NCI-H146 (cell line): ENCODE measurements around the gene TBC1D16.
A peak's percentile ranks its signal among the peaks of the same experiment; 100 is the strongest.

Experiments
- DNase-seq: peaks from one replicate; lab custom pipeline; 2025; lab: John Stamatoyannopoulos, UW

Gene TBC1D16

DNA sequence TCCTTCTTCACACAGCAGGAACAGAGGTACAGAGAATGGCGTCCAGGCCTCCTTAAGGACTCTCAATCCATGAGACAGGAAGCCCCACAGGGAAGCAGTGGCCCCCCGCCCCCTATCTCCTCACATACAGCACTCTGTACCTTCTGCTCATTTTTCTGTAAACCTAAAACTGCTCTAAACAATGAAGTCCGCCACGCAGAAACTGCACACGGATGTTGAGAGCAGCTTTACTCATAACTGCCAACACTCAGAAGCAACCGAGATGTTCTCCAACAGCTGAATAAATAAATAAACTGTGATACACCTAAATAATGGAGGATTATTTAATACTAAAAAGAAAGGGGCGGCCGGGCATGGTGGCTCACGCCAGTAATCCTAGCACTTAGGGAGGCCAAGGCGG, 9.9 kb downstream of the TBC1D16 start:
- no peak for DNase-seq

DNA sequence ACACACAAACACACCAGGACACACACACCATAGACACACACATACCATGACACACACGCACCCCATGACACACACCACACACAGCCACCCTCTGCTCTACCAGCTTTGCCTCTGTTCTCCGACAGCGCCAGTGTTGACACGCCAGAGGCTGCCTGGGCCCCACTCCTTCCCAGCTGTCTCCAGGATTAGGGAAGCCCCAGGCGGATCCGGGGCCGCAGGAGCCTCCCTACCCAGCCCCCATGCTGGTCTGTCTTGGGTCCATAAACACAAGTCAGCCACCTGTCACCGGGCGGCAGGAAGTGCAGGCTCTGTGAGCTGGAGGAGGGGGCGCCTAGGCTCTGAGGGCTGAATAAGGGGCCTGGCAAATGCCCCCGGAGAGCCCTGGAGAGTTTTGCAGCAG, 10.5 kb downstream of the TBC1D16 start:
- peak; percentile 89 for DNase-seq

DNA sequence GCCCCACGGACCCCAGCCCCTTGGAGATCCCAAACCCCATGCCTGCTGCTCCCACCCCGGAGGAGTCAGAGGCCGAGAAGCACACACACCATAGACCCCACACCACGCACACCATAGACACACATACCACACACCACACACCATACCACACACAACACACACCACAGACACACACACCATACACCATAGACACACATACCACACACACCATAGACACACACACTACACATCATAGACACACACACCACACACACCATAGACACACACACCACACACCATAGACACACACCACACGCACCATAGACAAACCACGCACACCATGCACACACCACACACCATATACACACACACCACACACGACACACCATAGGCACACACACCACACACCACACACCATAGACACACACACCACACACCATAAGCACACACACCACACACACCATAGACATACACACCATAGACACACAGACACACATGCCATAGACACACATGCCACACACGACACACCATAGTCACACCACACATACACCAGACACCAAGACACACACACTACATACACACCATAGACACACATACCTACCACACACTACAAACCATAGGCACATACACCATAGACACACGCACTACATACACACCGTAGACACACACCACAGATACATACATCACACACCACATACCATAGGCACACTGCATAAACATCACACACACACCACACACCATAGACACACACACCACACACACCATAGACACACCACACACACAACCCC, 11.3 kb downstream of the TBC1D16 start:
- DNase-seq = no peak

DNA sequence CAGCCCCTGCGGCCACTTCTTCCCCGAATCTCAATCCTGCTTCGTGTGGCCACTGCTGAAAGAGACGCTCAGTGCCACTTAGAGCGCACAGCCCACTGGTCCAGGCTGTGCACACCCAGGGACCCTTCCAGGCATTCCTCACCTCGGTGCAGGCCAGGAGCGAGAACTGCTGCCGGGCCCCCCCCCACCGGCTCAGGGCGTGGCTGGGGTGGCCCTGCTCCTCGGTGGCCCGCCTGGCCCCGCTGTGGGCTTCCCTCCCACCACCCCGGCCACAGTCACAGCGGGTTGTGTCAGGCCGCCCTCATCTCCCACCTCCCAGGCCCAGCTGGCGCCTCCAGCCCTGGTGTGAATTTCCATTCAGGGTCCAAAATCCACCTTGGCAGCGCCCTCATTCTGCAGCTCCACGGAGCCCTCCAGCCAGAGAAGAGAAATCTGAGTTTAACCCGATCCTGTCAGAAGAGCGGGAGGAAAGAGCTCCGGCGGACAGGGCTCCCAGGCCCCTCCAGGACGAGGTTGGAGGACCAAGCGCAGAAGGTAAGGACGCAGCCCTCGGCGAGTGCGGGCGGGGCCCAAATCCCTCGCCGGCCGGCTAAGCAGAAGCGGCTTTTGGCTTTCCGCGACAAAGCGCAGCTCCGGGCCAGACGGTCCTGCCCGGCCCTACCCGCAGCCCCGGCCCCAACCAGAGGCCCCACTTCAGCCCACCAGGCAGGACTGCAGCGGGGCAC, 12.0 kb downstream of the TBC1D16 start:
- no peak for DNase-seq

DNA sequence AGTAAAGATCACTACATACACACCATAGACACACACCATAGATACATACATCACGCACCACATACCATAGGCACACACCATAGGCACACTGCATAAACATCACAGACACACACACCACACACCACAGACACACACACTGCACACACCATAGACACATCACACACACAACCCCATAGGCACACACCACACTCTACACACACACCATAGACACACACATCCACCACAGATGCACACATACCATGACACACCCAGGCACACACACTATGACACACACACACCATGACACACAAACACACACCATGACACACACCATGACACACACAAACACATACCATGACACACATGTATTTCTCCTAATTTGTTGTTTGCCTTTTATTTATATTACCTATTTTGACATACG, 14.1 kb downstream of the TBC1D16 start:
- DNase-seq = no peak

DNA sequence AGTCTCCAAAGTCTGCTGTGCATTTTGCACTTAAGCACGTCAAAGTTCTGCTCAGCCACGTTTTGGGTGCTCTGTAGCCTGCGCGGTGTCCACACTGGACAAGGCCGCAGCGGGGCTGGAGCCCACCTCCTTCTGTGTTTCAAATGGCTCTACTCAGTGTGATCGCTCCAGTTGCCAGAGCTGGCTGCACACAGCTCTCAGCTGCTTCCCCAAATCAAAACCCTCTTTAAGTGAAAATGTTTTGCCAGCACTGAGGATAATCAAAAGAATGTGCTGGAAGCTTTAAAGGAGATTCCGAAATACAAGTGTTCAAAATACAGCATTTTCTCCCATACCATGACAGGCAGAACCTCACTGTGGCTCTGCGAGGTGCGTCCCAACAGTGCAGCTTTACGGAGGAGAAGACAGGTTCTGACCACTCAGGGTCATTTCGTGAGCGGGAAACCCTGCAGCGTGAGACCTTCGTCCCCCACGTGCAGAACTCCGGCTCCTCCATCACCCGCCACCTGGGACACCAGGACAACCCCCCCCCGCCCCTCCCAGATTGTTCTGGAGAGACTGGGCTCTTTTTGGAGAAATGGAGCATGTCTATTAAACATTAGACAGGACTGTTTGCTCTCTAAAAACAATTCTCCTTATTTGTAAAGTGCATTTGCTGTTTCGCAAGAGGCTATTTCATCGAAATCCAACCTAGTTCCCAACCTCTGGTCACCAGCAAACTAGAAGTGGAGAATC, 16.6 kb downstream of the TBC1D16 start:
- no peak for DNase-seq

DNA sequence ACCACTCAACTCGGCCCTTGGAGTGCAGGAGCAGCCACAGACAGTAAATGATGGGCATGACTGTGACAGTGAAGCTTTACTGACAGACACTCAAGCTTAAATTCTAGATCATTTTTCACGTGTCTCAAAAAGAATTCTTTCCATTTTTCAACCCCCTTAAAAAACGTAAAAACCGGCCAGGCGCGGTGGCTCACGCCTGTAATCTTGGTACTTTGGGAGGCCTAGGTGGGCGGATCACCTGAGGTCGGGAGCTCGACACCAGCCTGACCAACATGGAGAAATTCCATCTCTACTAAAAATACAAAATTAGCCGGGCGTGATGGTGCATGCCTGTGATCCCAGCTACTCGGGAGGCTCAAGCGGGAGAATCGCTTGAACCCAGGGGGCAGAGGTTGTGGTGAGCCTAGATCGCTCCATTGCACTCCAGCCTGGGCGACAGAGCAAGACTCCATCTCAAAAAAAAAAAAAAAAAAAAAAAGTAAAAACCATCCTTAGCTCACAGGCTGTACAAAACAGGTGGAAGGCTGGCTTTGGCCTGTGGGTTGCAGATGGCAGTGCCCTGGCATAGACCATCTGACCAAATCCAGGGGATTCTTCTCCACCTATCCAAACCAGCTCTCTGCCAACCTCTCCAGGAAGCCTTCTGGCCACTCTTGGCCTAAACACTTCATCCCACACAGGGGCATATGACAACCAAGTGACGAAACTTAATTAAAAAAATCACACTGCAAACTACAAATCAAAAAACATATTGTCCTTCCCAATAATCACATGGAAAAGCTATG, 18.3 kb downstream of the TBC1D16 start:
- no peak for DNase-seq

DNA sequence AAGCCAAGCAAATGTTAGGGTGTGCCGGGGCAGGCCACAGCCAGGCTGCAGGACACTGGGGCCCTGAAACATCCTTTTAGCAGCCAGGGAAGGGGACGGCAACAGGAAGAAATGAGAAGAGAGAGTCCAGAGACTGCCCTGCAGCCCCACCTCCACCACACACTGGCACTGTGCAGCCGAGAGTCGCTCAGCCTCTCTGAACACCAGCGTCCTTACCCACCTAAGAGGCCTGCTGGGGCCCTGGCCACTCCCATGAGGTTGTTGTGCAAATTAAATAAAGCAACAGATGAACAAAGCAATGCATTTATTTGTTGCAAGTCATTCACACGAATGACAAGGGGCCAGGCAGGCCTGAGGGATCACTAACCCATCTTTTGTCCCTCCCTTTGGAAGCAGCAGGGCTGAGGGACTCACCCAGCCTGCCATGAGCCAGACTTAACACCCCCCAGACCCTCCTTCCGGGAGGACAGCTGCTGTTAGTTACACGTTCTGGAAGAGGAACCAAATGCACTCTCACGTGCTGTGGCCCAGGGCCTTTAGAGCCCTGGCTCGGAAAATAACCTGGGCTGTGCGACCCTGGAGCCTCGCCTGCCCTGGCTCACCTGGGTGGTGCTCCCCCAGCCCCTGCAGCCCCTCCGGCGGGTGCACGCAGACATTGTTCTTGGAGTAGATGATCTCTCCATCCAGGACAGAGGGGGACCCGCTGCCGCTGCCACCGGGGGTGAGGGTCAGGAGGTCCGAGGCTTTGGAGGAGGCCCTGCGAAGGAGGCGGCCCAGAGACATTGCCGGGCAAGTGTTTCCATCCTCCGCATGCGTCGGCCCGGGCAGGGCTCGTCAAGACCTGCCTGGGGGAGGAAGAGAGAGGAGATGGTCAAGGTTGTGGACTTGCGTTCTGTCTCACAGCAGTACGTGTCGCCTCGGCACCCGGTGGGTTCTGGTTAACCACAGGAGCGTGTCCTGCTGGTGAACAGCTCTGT, 22.6 kb downstream of the TBC1D16 start:
- DNase-seq = no peak

DNA sequence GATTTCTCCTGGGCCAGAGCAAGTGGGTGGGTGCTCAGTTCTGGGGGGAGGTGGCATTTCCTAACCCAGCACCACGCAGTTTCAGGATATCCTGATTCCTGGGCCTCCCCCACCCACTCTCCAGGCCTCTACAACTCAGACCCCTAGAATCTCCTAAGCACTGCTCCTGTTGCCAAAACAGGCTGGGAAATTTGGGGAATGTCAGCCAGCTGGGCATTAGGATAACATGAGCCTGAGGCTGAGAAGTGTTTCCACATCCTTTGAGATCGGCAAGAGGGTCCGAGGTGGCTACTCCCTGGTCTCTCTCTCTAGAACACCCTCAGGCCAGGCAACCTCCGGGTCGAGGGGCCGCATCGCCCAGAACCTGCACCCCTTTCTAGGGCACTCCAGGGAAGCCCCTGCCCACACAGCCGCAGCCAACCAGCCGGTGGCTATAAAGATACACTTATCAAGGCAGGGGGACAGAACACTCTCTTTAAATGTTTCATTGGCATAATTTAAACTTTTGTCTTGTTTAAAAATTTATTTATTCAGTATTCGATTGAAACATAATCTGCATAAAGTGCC, 23.6 kb downstream of the TBC1D16 start:
- no peak for DNase-seq

DNA sequence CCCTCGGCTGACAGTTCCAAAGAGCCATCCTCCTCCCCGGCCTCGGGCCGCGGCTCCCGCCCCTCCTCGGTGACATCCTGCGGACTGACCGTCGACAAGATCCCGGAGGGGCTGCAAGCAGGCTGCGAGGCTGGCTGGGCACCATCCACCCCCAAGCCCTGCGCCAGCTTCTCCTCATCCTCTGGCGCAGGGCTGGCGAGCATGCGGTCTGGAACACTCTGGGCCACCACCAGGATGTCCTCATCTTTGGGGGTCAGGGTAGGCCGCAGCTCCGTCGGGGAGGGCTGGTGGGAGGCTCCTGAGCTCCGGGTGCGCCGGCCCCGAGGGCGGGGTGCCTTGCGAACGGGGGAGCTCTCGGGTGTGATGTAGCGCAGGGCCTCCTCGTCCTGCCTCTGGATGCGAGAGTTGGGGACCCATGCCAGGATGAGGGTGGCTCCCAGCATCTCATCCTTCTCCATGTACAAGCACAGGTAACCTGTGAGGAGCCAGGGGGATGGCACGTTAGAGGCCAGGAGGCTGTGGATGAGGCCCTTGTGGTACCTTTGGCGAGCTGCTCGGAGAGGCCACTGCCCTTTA, 25.3 kb downstream of the TBC1D16 start:
- DNase-seq = no peak

DNA sequence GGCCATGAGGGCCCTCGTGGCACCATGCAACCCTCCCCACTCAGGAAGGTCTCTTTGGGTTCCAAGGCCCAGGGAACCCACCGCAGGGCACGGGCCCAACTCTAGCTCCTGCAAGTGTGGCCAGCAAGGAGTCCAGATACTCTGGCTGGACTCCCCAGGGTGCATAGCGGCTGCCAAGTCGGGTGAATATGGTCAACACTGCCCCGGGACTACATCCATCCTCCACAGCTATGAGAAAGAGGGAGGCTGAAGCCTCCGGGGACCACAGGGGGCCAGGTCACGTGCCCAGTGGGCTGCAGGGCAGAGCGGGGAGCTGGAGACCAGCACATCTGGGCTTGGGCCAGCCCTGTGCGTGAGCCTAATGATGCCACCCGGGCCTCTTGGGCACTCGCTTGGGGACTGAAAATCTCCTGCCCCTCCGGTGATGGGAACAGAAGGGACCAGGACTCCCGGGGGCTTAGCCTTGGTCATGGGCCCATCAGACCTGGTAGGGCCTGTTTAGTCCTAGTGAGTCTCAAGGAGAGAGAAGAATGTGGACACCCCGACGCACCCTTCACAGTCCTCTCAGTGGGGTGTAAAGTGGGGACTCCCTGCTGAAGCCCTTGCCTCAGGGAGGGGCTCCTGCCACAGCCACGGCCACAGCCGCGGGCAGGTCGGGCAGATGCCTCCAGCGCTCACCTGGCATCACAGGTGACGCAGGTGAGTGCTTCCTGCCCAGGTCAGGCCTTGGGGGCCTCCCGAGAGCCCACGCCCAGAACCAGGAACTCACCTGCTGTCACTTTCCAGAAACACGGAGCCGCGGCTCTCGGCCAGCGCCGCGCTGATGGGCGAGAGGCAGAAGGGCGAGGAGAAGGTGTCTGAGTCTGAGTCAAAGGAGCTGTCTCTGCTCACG, 26.0 kb downstream of the TBC1D16 start:
- no peak for DNase-seq

DNA sequence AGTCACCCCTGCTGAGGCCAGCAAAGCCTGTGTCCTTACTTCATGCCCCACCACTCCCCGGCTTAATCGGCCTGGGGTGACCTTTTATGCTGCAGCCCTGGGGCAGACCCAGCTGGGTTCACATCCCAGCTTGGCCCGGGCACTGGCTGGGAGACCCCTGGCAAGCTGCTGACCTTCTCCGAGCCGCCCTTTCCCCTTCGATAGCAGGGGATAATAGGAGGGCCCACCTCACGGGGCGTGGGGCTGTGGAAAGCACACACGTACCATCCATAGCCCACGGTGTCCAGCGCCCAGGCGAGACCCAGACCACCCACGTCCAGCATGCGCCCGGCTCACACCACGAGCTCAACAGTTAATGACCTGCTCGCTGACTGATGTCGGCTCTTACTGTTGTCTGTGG, 26.8 kb downstream of the TBC1D16 start:
- DNase-seq = no peak

DNA sequence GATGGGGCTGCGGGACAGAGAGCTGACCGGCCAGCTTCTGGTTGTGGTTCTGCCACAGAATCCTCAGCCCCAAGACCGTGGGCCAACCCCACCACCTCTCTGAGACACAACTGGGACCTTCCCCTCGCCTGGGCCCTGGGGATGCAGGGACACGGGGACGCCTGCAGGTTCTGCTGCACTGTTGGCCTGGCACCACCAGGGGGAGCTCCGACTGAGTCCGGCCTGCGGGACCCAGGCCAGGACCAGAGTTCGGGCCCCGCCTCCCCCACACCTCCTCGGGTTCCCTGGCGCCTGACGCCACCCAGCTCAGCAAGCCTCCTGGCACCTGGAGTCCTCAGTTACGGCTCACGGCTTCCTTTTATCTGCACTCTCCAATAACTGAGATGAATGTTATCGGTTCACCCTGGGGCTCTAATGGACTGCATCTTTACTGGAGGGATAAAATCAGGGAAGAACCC, 27.3 kb downstream of the TBC1D16 start:
- peak; percentile 98 for DNase-seq

DNA sequence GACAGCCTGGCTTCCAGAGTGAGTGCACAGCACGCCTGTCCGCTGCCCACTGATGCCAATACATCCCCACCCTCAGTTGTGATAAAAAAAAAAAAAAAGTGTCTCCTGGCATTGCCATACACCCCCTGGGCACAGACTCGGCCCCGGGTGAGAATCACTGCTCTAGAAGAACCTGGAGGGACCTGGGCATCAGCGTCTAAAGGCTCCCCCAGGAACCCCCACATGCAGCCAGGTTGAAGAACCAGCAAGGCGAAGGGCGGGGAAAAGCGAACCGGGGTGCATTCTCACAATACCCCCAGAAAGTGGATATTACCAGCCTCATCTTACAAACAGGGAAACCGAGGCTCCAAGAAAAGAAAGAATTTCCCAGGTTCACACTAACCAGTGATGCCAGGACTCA, 27.7 kb downstream of the TBC1D16 start:
- no peak for DNase-seq

DNA sequence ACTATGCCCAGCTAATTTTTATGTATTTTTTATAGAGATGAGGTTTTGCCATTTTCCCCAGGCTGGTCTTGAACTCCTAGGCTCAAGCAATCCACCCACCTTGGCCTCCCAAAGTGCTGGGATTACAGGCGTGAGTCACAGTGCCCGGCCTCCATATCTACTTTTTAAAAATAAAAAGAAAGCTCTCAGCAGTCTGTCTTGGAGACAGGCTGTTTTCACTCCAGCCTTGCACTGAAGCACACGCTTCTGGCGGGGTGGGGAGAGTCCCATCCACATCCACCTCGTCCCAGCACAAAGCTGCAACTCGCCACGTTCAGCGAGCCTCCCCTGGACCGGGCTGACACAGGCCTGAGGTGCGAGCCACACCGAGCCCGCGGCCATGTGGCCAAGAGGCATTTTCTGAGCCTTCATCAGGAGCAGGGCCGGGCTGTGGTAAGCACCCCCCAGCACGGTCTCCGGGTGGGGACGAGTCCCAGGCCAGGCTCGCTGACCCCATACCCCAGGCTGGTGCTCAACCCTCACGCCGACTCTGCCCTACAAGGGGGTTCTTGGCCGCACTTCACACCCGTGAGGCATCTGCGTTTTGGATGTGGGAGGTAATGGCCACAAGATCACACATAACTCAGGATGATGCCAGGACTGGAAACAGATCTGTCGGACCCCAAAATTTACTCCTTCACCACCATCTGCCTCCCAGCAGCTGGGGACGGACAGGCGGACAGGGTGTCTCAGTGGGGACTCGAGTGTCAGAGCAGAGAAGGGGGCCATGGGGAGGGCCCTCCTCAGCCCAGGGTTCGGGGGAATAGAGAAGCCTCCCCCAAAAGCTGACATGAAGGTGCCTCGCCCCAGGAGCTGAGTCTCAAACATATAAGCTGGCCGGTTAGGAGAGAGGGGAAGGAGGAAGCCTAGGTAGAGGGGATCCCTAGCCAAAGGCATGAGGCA, 28.6 kb downstream of the TBC1D16 start:
- no peak for DNase-seq

DNA sequence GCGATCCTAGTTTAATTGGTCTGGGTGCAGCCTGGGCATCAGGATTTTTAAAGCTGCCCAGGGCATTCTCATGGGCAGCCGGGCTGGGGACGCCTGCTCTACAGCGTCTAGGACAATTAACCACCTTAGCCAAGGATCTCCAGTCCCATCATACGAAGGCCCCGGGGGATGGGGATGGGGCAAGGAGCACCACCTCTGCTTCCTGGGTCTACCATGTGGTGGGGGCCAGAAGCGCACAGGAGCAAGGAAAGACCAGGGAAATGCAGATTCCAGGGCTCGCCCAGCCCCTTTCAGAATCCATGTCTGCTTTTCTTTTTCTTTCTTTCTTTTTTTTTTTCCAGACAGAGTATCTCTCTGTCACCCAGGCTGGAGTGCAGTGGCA, 29.3 kb downstream of the TBC1D16 start:
- no peak for DNase-seq

DNA sequence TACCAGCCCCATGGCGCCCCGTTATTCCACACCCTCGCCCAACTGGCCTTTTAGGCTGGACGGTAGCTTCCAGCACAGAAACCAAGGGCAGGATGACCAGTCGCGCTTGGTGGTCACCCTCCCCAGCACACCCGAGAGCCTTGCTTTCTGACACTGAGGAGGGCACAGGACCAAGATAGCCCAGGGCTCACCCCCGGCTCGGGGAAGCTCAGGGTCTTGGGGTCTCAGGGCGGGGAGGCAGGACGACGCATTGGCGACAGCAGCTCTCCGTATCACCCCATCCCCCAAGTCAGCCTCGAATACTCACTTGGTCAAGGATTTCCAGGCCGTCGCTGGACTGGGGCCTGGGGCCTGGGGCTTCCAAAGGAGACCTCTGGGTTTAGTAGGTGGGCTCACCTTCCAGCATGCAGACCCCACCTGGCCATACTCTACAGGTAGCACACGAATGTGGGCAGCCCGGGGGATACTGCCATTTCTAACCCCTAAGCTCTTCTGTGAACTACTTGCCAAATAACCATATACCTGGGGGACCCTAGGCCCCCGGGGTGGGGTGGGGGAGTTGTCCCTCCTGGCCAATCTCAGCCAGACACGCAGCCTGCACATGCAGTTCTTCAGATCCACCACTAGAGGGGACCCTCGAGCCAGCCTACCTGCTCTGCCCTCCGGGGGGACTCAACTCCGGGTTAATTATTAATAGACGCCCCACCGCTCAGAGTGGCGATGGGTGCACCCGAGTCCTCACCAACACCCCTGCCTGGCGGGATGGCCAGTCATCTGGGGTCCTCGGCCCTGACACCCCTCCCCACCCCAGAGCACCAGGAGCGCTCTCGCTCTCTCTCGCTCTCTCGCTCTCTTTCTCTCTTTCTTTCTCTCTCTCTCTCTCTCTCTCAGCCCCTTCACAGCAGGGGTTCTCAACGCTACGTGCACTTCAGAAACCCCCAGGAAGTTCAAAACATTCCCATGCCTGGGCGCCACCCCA, 30.0 kb downstream of the TBC1D16 start:
- peak; percentile 61 for DNase-seq
